ENCODE data around the gene MMADHC. TPM values are rescaled to one million over a fixed set of nuclear protein-coding genes. Genes with fewer than 3 reads are reported as not detected.

The MMADHC gene
- polyA plus RNA-seq, 1 donor (not counting 4 experiments of a cell fraction or from before 2014, with no cell fraction given), result 140 TPM

DNA sequence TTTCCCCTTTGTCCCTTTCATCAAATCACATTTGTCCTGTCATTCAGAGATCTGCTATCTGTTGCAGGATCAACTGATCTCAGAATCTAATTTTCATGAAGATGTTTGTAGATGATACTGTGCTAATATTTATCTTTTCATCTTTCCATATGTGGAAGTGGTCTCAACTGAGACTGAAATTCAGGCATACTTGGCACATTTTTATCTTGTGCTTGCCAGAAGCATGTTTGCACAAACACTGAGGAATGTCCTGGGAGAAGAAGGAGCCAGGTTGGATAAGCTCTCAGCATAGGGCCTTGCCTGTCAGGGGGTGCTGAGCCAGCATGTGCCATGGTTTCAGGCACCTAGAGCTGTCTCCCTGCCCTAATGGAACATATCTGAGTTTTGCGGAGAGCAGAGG, 24.5 kb upstream of the MMADHC start:
- Histone ChIP-seq H2AFZ (ENCODE audit: control insufficient read depth, low read length) (peak overlapping the region; percentile 67), H3K4me1 (ENCODE audit: control insufficient read depth, extremely low read depth, insufficient read depth, low read length) (peaks cover 19% of the 10 kb centered on the region), H3K4me3 (ENCODE audit: control insufficient read depth in 2 of 3, extremely low read depth in 1 of 3, insufficient read depth in 2 of 3, low read depth in 1 of 3, low read length in 3 of 3) (no peak overlapping the region), H3K9ac (ENCODE audit: control insufficient read depth, extremely low read depth, insufficient read depth, low read length) (no peak overlapping the region), H3K79me2 (ENCODE audit: control insufficient read depth, insufficient read depth, low read length) (no peaks in the 10 kb centered on the region), H3K27ac (ENCODE audit: control insufficient read depth, insufficient read depth, low read length) (no peak overlapping the region), H3K4me2 (ENCODE audit: control insufficient read depth, extremely low read depth, insufficient read depth, low read depth, low read length) (peak overlapping the region; percentile 45), H3K9me1 (ENCODE audit: control insufficient read depth, extremely low read depth, insufficient read depth, low read length) (no peaks in the 10 kb centered on the region), H3K9me3 (ENCODE audit: control insufficient read depth, low read depth, low read length) (no peaks in the 10 kb centered on the region), H3K36me3 (ENCODE audit: control insufficient read depth in 2 of 2, extremely low read depth in 1 of 2, insufficient read depth in 2 of 2, low read length in 2 of 2) (no peaks in the 10 kb centered on the region), H3K27me3 (ENCODE audit: control insufficient read depth, extremely low read depth, insufficient read depth, low read length) (no peaks in the 10 kb centered on the region), H4K20me1 (ENCODE audit: control insufficient read depth, extremely low read depth, insufficient read depth, low read length) (no peaks in the 10 kb centered on the region)
- dilution Hi-C loops (cut with MboI; ENCODE audit: extremely low pct_ligation_motif_present, low sequenced_read_pairs), result no loop called here
- TF ChIP-seq EZH2 (IDR thresholded peaks at IDR 0.05; ENCODE audit: low read length), result no peak
- TF ChIP-seq, protein P1, sequence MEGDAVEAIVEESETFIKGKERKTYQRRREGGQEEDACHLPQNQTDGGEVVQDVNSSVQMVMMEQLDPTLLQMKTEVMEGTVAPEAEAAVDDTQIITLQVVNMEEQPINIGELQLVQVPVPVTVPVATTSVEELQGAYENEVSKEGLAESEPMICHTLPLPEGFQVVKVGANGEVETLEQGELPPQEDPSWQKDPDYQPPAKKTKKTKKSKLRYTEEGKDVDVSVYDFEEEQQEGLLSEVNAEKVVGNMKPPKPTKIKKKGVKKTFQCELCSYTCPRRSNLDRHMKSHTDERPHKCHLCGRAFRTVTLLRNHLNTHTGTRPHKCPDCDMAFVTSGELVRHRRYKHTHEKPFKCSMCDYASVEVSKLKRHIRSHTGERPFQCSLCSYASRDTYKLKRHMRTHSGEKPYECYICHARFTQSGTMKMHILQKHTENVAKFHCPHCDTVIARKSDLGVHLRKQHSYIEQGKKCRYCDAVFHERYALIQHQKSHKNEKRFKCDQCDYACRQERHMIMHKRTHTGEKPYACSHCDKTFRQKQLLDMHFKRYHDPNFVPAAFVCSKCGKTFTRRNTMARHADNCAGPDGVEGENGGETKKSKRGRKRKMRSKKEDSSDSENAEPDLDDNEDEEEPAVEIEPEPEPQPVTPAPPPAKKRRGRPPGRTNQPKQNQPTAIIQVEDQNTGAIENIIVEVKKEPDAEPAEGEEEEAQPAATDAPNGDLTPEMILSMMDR (optimal IDR thresholded peaks at IDR 0.05 in 1 of 3, IDR thresholded peaks at IDR 0.05 in 1 of 3, conservative IDR thresholded peaks at IDR 0.05 in 1 of 3; ENCODE audit: extremely low read depth in 1 of 3, insufficient read depth in 2 of 3, low read length in 3 of 3), result no peak
- FAIRE-seq, result peak; percentile 51
- no peak for DNase-seq (ENCODE audit: low read depth, low spot score)

DNA sequence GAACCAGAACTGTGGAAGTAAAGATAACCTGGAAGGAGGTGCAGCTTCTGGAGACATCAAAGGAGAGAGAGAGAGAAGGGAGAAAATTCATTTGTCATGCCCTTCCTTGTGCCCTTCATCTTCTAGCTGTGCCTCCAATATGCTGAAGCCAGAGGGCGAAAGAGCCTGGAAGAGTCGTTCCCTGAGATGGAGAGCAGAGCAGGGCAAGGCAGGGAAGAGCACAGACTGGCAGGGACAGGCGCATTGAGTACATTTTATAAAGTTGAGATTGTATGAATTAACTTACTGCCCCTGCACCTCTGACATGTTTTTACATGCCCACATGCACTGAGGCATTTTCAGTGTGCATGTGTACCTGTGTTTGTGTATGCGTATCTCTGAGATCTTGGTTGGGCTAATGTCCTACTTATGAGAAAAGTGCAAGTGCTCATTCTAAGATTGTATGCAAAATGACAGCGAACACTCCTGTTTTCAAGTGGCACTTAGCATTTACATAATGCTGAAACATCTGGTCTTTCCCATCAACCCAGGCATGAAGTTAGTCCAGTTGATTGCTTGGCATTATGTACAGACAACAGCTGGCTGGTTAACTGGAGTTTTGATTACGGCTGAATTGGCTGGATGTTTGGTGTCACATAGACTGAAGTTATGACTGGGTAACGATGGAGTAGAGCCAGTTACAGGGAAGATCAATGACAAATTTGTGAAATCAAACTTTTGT, 23.7 kb upstream of the MMADHC start:
- H3K9me3 ChIP-seq (ENCODE audit: control insufficient read depth, low read depth, low read length), result no peaks in the 10 kb centered on the region
- peak; percentile 84 for FAIRE-seq

More for the DNA sequence above, 23.7 kb upstream of the MMADHC start:
- no peaks in the 10 kb centered on the region for H3K36me3 ChIP-seq (ENCODE audit: control insufficient read depth in 2 of 2, extremely low read depth in 1 of 2, insufficient read depth in 2 of 2, low read length in 2 of 2)
- H3K27me3 ChIP-seq (ENCODE audit: control insufficient read depth, extremely low read depth, insufficient read depth, low read length), result no peaks in the 10 kb centered on the region
- H3K4me1 ChIP-seq (ENCODE audit: control insufficient read depth, extremely low read depth, insufficient read depth, low read length), result peaks cover 22% of the 10 kb centered on the region
- no peaks in the 10 kb centered on the region for H4K20me1 ChIP-seq (ENCODE audit: control insufficient read depth, extremely low read depth, insufficient read depth, low read length)
- dilution Hi-C loops (cut with MboI; ENCODE audit: extremely low pct_ligation_motif_present, low sequenced_read_pairs), result no loop called here
- TF ChIP-seq EZH2 (IDR thresholded peaks at IDR 0.05; ENCODE audit: low read length), result no peak
- TF ChIP-seq, protein P1 (optimal IDR thresholded peaks at IDR 0.05 in 1 of 3, IDR thresholded peaks at IDR 0.05 in 1 of 3, conservative IDR thresholded peaks at IDR 0.05 in 1 of 3; ENCODE audit: extremely low read depth in 1 of 3, insufficient read depth in 2 of 3, low read length in 3 of 3), result peak; percentile 46 to 69 (median 59)
- no peak overlapping the region for H3K27ac ChIP-seq (ENCODE audit: control insufficient read depth, insufficient read depth, low read length)
- H3K4me3 ChIP-seq (ENCODE audit: control insufficient read depth in 2 of 3, extremely low read depth in 1 of 3, insufficient read depth in 2 of 3, low read depth in 1 of 3, low read length in 3 of 3), result no peak overlapping the region
- peak overlapping the region; percentile 45 for H3K4me2 ChIP-seq (ENCODE audit: control insufficient read depth, extremely low read depth, insufficient read depth, low read depth, low read length)
- H2AFZ ChIP-seq (ENCODE audit: control insufficient read depth, low read length), result peak overlapping the region; percentile 66
- H3K9ac ChIP-seq (ENCODE audit: control insufficient read depth, extremely low read depth, insufficient read depth, low read length), result no peak overlapping the region
- H3K79me2 ChIP-seq (ENCODE audit: control insufficient read depth, insufficient read depth, low read length), result no peaks in the 10 kb centered on the region
- H3K9me1 ChIP-seq (ENCODE audit: control insufficient read depth, extremely low read depth, insufficient read depth, low read length), result no peaks in the 10 kb centered on the region
- no peak for DNase-seq (ENCODE audit: low read depth, low spot score)

Measured in keratinocyte (primary cell).